CD14-positive monocyte (primary cell): Measurements from ENCODE around the gene SLC17A6. TPM values are rescaled to one million over a fixed set of nuclear protein-coding genes. Genes with fewer than 3 reads are reported as not detected.

ENCODE experiments used
- DNase-seq, 3 donors: peaks; one replicate each; pipeline ENCODE4 v3.0.0-alpha.2; 2011 to 2022
- H2AFZ ChIP-seq: 2 replicates; pipeline ENCODE4 v1.6.0; 2012; ENCODE audit warnings: mild to moderate bottlenecking, low read depth, low read length, inconsistent platforms; ENCODE audit not compliant: insufficient read depth, poor library complexity, severe bottlenecking
- H3K27ac ChIP-seq, 2 donors: 1 replicate in 1 of 2; 2 replicates in 1 of 2; pipeline ENCODE4 v1.5.1; 2012 to 2013; ENCODE audit warnings: low read length in 2 of 2, control low read depth in 1 of 2, inconsistent platforms in 1 of 2, low read depth in 1 of 2, mild to moderate bottlenecking in 1 of 2
- H3K27me3 ChIP-seq, 2 donors: one replicate each; pipeline versions ENCODE4 v1.6.0 to v1.6.1; 2011 to 2013; ENCODE audit warnings: low read length in 2 of 2; ENCODE audit not compliant: control insufficient read depth in 2 of 2, insufficient read depth in 2 of 2
- H3K36me3 ChIP-seq, 2 donors: replicated peaks in 1 of 2; 1 replicate in 1 of 2; 2 replicates in 1 of 2; pipeline versions ENCODE4 v1.5.1 to v1.6.1; 2012 to 2013; ENCODE audit warnings: low read length in 2 of 2, control low read depth in 1 of 2, inconsistent platforms in 1 of 2, mild to moderate bottlenecking in 1 of 2; ENCODE audit not compliant: insufficient read depth in 2 of 2, control insufficient read depth in 1 of 2
- H3K4me1 ChIP-seq, 2 donors: 1 replicate in 1 of 2; 2 replicates in 1 of 2; pipeline versions ENCODE4 v1.5.1 to v1.6.1; 2012 to 2013; ENCODE audit warnings: low read length in 2 of 2, control low read depth in 1 of 2, inconsistent platforms in 1 of 2, mild to moderate bottlenecking in 1 of 2, moderate library complexity in 1 of 2; ENCODE audit not compliant: insufficient read depth in 2 of 2, control insufficient read depth in 1 of 2
- H3K4me2 ChIP-seq: replicated peaks from 2 replicates; pipeline ENCODE3; 2012; ENCODE audit warnings: low read length, moderate library complexity, mild to moderate bottlenecking; ENCODE audit not compliant: poor library complexity, severe bottlenecking; ENCODE audit errors: extremely low read depth
- H3K4me3 ChIP-seq, 3 experiments: fragments of 200-600 bp in 1 of 3; sonication (generic) in 1 of 3; replicated peaks in 1 of 3; 1 replicate in 2 of 3; 2 replicates in 1 of 3; pipeline ENCODE4 v1.5.1; 2011 to 2013; ENCODE audit warnings: low read length in 3 of 3, mild to moderate bottlenecking in 3 of 3, control low read depth in 2 of 3, low read depth in 2 of 3, inconsistent platforms in 1 of 3, moderate library complexity in 1 of 3
- H3K79me2 ChIP-seq: 2 replicates; pipeline ENCODE4 v1.6.0; 2012; ENCODE audit warnings: mild to moderate bottlenecking, control low read depth, inconsistent platforms, low read length, moderate library complexity; ENCODE audit not compliant: insufficient read depth
- H3K9ac ChIP-seq: 2 replicates; pipeline ENCODE4 v1.6.0; 2017; ENCODE audit warnings: low read length, mild to moderate bottlenecking; ENCODE audit not compliant: insufficient read depth, poor library complexity, severe bottlenecking
- H3K9me3 ChIP-seq, 2 donors: replicated peaks in 1 of 2; 1 replicate in 1 of 2; 2 replicates in 1 of 2; pipeline versions ENCODE4 v1.5.1 to v1.6.1; 2012 to 2013; ENCODE audit warnings: low read length in 2 of 2, control low read depth in 1 of 2; ENCODE audit not compliant: control insufficient read depth in 1 of 2, insufficient read depth in 1 of 2
- H4K20me1 ChIP-seq: 2 replicates; pipeline ENCODE4 v1.6.0; 2012; ENCODE audit warnings: mild to moderate bottlenecking, low read length, control low read depth, moderate library complexity; ENCODE audit not compliant: insufficient read depth
- H3K27ac Mint-ChIP-seq, 7 donors: one replicate each; pipeline ENCODE4 v1.8.0; 2020; ENCODE audit warnings: mild to moderate bottlenecking in 7 of 7, mixed read lengths in 7 of 7, moderate library complexity in 6 of 7, inconsistent platforms in 2 of 7
- H3K27me3 Mint-ChIP-seq, 3 donors: one replicate each; pipeline ENCODE4 v1.8.0; 2021 to 2022; ENCODE audit warnings: low read depth in 3 of 3, mild to moderate bottlenecking in 3 of 3, mixed read lengths in 3 of 3, moderate library complexity in 3 of 3, inconsistent platforms in 1 of 3
- H3K36me3 Mint-ChIP-seq, 2 donors: one replicate each; pipeline ENCODE4 v1.8.0; 2020; ENCODE audit warnings: mixed read lengths in 2 of 2, inconsistent platforms in 1 of 2, mild to moderate bottlenecking in 1 of 2
- H3K4me1 Mint-ChIP-seq: one replicate; pipeline ENCODE4 v1.8.0; 2020; ENCODE audit warnings: mild to moderate bottlenecking, mixed read lengths
- H3K4me3 Mint-ChIP-seq, 2 donors: one replicate each; pipeline ENCODE4 v1.8.0; 2020; ENCODE audit warnings: mild to moderate bottlenecking in 2 of 2, mixed read lengths in 2 of 2, moderate library complexity in 1 of 2
- H3K9me3 Mint-ChIP-seq, 7 donors: one replicate each; pipeline ENCODE4 v1.8.0; 2020 to 2022; ENCODE audit warnings: mixed read lengths in 7 of 7, mild to moderate bottlenecking in 6 of 7, moderate library complexity in 6 of 7, inconsistent platforms in 2 of 7
- CTCF ChIP-seq: fragments of 200-600 bp; IDR thresholded peaks from one replicate; pipeline ENCODE4 v1.8.0; 2022; ENCODE audit warnings: antibody characterized with exemption, mild to moderate bottlenecking
- WGBS: methylation state at CpG from one replicate; pipeline ENCODE4 v1.1.5; 2013; ENCODE audit warnings: missing lambda C conversion rate; ENCODE audit not compliant: insufficient coverage; 5-methylcytosine and 5-hydroxymethylcytosine counted together
- intact Hi-C, 2 donors: fragments of 100-400 bp; cut with micrococcal nuclease; formaldehyde crosslinking; loops; one replicate each; pipeline versions ENCODE4 v1.15.0 to v1.15.1; 2023
- polyA plus RNA-seq, 3 donors: library from polyadenylated mRNA; depleted of rRNA in 1 of 3; unstranded in 2 of 3; stranded (reverse) in 1 of 3; fragments of 300-500 nt in 2 of 3; fragments of >200 nt in 1 of 3; fragmentation: Illumina TruSeq in 2 of 3; gene quantifications; 1 replicate in 2 of 3; 2 replicates in 1 of 3; pipeline ENCODE4 v1.2.3, GENCODE V29; 2012 to 2021

The SLC17A6 gene
- polyA plus RNA-seq, 3 donors = not detected

GRCh38 chr11:22426915-22427314 lies 88.7 kb downstream of the SLC17A6 start:
- intact Hi-C loops = no loop called here
- WGBS = no CpG with 5 or more reads among the region's 1 CpG
- no peak overlapping the region for H3K4me3 Mint-ChIP-seq
- no peak overlapping the region for H3K27ac Mint-ChIP-seq
- H3K27me3 ChIP-seq = peaks cover 0 to 2% of the 10 kb centered on the region in 2 donors
- no peak overlapping the region for H3K9ac ChIP-seq
- H3K79me2 ChIP-seq = no peaks in the 10 kb centered on the region
- H2AFZ ChIP-seq = no peak overlapping the region
- no peak for DNase-seq
- no peaks in the 10 kb centered on the region for H3K4me1 ChIP-seq
- H3K36me3 Mint-ChIP-seq = no peaks in the 10 kb centered on the region
- H3K4me2 ChIP-seq = no peak overlapping the region
- no peak for TF ChIP-seq CTCF
- H4K20me1 ChIP-seq = no peaks in the 10 kb centered on the region
- no peaks in the 10 kb centered on the region for H3K4me1 Mint-ChIP-seq
- no peak overlapping the region for H3K4me3 ChIP-seq
- no peaks in the 10 kb centered on the region for H3K36me3 ChIP-seq
- no peaks in the 10 kb centered on the region for H3K9me3 ChIP-seq
- H3K27me3 Mint-ChIP-seq = peaks cover 2 to 4% (median 3%) of the 10 kb centered on the region in 3 donors
- H3K9me3 Mint-ChIP-seq = peaks cover 0 to under 1% (median 0%) of the 10 kb centered on the region in 7 donors
- H3K27ac ChIP-seq = no peak overlapping the region

Other genes starting within 250 kb of the SLC17A6 start
- 1 to 10 TPM; 1.0 to 1.4 (median 1.1) TPM for gene ANO5, start 145.3 kb upstream of the SLC17A6 start, polyA plus RNA-seq